Stimulated activated CD4-positive, alpha-beta T cell treated with anti-CD3 and anti-CD28 coated beads, Interleukin-1b, Interleukin-23, amount 100 ng/mL, for 4 hours (primary cell): ENCODE measurements around the gene RFC2.
A peak's percentile ranks its signal among the peaks of the same experiment; 100 is the strongest.
"Not testable (repeated sequence)": the region's sequence is repeated elsewhere in the genome, so short reads cannot be mapped to it uniquely, and the experiment has no call there.

ENCODE experiments used
- DNase-seq, 2 donors: peaks; one replicate each; pipeline ENCODE4 v3.0.0-alpha.2; 2020; ENCODE audit warnings: low read depth in 2 of 2

Gene RFC2

DNA sequence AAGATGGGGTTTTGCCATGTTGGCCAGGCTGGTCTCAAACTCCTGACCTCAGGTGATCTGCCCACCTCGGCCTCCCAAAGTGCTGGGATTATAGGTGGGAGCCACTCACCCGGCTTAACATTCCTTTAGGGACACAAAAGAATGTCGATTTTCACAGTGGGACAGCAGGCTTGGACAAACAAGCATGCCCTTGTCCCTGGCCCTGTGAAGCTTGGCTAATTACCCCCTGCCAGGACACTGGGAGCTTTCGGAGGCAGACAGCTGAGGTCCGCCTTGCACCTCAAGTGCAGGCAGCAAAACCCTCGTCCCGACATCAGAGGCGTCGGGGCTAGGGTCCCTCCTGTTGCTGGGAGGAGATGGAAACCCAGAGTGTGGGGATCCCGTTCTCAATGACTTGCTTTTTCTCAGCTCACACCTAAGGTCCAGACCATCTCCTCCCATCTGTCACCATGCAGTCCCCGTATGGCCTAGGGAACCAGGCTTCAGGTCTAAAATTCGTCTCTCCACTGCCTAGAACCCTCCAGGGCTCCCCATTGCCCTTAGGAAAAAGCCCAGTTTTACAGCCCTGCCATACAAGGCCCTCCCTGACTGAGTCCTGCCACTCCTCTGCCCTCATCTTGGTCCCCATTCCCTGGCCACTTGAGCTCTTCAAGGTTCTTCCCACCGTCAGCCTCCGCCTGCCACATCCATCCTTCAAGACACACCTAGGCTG, 28.7 kb upstream of the RFC2 start:
- no peak for DNase-seq

DNA sequence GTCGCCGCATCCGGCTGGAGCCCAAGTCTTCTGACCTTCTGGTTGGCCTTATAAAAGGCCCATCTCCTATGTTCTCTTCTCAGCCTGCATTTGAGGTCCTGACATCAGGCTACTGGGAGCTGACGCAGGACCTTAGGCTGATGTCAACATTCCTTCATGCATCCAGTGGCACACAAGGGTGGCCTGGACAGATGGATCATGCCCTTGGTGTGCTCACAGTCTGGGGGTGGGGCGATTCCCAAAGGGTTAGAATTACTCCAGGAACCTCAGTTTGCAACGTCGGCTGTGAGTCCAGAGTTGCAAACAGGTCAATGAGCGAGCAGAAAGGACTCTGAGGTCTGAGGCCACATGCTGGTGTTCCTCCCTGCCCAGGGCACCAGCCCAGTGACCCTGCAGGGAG, 26.8 kb upstream of the RFC2 start:
- no peak for DNase-seq

DNA sequence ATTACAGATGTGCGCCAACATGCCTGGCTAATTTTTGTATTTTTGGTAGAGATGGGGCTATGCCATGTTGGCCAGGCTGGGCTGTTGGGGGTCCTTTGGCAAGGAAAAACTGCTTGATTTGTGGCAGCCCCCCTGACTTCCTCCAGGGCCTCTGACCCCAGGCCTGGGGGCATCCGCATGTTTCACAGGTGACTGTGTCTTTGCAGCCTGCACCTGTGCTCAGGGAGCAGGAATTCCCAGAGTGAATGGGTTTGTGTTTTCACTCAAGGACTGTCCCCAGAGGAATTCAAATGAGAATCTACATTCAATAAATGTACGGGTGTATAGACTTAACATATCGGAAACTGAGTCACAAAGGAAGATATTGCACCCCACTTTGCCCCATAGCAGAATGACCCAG, 23.4 kb upstream of the RFC2 start:
- DNase-seq = no peak

DNA sequence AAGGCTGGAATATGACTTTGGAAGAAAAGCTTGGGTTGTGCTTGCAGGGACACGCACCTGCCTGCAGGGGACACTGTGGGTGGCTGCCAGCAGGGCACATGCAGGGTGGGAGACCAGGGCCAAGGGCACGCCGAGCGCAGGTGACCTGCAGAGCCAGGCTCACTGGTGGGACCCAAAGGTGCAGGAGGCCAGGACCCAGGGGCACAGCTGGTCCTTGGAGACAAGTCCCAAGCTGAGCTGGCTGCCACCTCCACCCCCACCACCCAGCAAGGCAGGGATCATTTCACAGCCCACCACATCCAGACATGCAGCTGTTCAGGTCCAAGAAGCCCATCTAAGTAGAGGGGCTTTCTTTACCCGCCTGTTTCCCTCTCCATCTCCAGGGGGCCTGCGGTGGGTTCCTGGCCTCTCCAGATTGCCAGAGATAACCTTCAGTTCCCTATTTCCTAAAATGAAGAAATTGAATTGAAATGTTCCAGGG, 21.2 kb upstream of the RFC2 start:
- no peak for DNase-seq

DNA sequence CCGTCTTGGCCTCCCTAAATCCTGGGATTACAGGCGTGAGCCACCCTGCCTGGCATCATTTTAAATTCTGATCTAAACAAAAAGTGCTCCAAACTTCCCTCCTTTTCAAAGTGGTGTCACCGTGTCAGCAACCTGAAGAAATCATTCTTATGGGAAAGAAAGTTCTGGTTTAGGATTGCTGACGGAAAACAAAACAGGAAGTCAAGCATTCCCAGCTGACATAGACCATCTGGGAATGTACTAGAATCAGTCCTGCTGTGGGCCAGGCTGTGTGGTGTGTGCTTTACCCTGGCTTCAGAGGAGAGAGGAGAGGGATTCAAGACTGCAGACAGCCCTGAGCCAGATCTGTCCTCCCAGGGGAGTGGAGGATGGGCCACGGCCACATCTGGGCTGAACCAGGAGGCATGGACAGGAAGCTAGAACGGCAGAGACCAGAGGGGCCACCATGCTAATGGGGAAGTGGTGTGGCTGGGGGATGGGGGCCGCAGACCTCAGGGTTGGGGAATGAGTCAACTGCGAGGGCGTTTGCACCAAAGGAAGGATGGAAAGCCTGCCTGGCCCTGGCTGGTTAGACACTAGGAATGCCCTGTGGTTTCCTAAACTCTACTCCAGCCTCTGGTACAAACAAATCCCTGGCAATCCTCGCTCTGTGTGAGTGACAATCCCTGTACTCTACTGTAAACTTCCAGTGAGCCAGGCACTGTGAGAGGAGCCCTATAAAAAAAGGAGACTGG, 18.3 kb upstream of the RFC2 start:
- DNase-seq = no peak

DNA sequence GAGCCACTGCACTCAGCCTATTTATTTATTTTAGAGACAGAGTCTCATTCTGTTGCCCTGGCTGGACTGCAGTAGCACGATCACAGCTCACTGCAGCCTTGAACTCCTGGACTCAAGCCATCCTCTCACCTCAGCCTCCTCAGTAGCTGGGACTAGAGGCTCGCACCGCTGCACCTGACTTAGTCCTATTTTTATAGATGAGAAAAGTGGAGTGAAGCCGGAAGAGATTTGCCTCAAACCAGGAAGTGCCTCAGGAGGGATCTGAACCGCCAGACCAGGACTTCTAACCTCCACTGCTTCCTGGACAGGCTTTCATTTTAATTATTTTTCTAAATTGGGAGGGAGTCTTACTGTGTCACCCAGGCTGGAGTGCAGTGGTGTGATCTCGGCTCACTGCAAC, 17.5 kb upstream of the RFC2 start:
- DNase-seq = no peak

DNA sequence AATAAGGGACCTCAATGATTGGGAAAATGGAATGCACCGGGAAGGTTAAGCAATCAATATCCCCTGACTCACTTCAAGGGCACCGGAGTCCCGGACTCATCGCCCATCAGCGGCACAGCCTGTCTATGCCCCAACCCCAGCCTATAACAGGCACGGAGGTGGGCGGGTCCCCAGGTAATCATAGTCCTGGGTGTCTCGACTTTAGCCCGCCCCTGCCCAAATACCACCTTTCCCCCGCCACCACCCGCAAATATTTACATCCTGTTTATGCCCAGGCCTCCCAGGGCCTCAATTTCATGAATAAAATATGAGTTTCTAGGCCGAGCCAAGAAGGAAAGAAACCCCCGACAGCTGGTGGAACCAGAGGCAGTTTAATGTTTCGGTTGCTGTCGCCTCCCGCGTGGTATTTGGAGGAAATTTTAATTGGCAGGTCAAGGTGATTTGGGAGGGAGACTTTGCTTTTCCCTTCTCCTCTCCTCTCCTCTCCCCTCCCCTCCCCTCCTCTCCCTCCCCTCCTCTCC, 15.6 kb upstream of the RFC2 start:
- peak; percentile 40 to 41 for DNase-seq

DNA sequence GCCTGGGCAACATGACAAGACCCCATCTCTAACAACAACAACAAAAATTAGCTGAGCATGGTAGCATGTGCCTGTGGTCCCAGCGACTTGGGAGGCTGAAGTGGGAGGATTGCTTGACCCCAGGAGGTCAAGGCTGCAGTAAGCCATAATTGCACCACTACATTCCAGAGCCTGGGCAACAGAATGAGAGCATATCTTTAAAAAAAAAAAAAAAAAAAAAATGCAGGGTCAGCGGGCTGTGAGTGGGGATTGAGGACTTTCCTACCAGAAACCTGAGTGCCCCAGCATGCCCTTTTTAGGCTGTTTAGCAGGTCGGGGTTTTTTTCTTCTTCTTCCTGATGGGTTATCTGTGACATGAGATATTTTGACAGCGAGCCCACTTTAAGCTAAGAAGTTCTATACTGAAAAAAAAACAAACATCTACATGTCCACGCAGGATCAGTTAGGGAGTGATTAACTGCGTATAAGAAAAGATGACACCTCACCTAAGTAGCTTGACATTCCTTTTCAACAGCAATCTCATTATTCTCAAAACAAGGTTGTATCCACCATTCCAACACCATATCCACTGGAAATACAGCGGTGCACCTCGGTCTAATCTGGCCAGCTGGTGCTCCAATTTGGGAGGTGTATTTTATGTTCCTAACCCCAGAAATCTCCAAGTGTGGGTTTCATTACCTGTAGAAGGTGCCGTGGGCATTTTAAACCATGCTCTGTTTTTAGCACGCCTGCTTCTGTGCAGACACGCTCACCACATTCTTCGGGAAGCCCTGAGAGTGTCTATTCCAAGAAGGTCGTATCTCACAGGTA, 13.8 kb upstream of the RFC2 start:
- no peak for DNase-seq

DNA sequence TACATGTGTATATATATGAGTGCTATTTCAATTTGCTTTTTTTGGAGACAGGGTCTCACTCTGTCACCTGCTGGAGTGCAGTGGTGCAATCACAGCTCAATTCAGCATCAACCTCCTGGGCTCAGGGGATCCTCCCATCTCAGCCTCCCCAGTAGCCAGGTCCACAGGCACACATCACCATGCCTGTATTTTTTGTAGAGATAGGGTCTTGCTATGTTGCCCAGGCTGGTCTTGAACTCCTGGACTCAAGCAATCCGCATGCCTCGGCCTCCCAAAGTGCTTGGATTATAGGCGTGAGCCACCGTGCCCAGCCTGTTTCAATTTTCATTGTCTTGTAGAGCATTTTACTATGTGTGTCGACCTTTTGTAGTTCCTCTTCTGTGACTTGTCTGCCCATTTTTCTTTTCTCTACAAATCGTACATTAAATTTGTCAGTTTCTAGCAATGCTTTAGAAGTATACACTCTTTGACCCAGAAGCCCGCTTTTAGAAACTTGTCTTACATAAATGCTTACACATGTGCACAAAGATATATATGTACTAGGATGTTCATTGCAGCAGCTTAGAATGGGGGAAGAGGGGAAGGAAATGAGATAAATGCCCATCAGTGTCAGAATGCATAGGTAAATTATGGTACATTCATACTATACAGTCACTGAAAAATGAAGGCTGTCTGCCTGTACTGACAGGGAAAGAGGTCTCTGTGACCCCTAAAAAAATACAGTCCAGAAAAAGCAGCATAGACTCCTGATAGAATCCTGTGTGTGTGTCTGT, 12.2 kb upstream of the RFC2 start:
- no peak for DNase-seq

DNA sequence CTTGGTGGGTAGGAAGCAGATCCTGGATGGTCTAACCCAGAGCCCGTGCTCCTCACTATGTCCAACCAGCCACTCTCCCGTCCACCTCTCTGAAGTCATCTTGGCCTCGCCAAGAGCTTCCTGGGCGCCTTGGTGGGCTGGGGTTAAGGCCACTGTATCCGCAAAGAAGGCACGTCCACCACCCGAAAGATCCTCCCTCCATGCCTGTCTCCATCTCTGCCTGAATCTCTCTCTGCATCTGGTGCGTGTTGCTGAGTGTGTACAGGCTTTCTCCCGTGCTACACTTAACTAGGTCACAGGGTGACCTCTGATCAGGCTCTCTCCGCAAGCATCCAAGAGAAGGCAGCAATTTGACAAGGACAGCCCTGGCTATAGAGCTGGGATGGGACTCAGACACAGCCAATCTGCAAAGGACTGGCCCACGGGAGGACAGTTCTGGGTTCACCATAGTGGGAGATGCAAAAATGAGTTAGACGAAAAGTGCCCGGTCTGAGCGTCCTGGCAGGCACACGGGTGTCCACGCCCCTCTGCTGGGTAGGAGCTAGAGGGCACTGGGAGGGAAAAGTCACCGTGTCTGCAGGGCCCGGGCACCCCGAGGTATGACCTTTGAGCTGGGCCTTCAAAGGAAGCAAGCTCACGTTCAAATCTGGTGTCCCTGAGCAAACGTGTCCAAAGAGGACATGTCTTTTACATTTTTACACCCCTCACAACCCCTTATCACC, 9.4 kb upstream of the RFC2 start:
- no peak for DNase-seq

DNA sequence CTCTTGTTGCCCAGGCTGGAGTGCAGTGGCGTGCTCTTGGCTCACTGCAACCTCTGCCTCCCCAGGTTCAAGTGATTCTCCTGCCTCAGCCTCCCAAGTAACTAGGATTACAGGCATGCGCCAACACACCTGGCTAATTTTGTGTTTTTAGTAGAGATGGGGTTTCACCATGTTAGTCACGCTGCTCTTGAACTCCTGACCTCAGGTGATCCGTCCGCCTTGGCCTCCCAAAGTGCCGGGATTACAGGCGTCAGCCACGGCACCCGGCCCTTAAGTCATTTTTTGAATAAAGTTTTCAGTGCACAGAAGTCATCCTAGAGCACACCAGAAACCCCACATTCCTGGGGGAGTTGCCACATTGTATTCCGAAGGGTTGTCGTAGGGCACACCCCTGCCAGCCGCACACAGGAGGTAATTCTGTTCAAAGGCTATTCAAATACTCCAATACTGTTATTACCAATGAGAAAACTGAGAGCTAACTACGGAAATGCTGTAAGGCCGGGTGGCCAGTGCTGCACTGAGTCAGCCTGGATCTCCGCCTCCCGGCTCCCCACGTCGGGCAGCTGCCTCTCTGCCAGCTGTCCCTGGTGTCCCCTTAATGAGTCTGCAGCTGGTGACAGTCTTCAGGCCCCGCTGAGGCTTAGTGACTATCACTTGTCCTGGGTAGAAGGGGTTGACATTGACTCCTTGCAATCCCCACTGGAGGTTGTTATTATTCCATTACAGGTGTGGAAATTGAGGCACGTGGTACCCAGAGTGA, 8.6 kb upstream of the RFC2 start:
- DNase-seq = no peak

DNA sequence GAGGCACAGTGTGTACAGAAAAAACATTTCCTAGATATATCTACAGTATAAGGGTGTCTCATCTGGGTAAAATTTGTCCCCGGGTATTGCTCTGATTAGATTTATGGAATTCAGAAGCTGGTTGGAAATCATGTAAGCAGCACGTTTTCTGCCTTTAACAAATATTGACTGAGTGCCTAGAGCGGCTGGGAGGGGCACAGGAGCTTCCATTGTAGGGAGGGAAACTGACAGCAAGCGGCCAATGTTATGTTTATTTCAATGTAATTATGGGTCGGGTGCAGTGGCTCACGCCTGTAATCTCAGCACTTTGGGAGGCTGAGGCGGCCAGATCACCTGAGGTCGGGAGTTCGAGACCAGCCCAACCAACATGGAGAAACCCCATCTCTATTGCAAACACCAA, 4.4 kb upstream of the RFC2 start:
- no peak for DNase-seq

DNA sequence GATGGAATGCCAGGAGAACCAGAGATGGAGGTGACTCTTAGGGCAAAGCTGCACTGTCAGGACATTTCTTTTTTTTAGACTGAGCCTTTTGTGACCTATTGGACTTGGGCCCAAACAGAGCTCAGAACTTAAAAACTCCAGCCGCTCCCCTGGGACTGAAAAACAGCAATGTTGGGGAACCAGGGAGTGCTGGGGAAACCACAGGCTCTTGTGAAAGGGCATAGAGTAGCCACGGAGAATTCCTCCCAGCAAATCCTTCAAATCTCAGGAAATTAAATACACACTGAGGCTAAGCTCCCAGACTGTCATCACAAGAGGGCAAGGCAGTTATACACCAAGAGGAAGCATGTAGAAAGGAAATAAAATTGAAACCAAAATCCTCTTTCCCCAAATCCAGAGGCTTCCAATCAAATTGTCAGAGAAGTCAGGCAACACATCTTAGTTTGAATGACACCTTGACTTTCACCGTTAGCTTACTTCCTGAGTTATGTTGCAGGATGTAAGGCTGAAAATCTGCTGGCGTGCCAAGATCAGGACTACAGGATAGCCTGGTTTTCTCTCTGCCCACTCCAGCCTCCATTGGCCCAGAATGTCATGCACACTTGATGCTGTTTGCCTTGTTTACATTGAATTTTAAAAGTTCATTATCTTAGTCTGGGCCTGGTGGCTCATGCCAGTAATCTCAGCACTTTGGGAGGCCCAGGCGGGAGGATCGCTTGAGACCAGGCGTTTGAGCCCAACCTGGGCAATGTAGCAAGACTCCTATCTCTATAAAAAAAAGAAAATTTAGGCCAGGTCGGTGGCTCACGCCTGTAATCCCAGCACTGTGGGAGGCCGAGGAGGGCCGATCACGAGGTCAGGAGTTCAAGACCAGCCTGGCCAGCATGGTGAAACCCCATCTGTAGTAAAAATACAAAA, 2.6 kb upstream of the RFC2 start:
- DNase-seq = no peak

DNA sequence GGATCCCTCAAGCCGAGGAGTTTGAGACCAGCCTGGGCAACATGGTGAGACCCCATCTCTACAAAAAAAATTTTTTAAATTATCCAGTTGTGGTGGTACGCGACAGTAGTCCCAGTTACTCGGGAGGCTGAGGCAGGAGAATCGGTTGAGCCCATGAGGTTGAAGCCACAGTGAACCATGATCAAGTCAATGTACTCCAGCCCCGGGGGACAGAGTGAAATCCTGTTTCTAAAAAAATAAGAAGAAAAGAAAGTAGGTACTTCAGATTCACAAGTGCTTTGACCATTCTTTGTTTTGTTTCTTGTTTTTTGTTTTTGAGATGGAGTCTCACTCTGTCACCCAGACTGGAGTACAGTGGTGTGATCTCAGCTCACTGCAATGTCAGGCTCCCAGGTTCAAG, 1.3 kb upstream of the RFC2 start:
- DNase-seq = not testable (repeated sequence)

DNA sequence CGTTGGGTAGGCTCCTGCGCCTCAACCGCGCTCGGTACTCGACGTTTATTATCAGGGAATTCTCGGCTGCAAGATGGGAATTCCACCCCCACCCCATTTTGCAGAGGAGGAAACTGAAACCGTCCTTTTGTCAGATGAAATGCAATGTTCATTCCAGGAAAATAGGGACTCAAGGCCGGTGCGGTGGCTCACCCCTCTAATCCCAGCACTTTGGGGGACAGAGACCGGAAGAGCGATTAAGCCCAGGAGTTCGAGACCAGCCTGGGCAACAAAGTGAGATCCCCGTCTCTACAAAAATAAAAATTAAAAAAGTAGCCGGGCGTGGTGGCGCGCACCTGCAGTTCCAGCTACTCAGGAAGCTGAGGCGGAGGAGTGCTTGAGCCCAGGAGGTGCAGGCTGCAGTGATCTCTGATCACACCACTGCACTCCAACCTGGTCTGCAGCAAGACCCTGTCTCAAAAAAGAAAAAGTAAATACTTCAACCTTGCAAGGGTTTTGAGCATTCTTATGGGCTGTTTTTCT, 720 bp upstream of the RFC2 start:
- DNase-seq = no peak

DNA sequence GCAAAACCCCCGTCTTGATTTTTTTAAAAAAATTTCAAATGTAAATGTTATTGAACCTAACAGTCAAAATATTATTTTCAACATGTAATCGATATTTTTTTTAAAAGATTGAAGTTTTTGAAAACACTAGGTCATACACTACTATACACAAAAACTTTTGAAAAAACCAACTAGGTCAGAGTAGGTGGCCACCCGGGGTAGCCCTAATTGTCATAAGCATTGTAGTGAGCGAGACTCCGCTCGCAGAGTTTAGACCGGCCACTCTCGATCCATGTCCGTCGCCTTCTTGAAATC, 417 bp downstream of the RFC2 start:
- DNase-seq = no peak

DNA sequence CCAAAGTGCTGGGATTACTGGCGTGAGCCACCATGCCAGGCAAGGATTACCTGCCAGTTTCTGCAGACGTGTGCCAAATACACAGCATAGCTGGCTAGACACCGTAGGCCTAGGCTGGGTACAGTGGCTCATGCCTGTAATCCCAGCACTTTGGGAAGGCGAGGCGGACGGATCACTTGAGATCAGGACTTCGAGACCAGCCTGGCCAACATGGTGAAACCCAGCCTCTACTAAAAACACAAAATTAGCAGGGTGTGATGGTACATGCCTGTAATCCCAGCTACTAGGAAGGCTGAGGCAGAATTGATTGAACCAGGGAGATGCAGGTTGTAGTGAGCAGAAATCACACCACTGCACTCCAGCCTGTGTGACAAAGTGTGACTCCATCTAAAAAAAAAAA, 868 bp downstream of the RFC2 start:
- no peak for DNase-seq

DNA sequence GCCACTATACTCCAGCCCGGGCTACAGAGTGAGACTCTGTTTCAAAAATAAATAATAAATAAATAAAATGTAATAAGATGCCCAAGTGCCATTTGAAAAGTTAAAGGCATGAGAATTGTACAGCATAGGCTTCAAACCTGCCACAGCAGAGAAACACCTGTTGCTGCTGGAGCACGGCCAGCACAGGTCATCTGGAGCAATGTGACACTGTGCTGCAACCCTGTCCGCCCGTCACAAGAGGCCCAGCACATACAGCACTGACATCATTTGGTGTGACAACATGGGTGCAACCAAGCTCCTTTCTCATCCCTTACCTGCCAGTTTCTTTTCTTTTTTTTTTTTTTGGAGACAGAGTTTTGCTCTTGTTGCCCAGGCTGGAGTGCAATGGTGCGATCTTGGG, 1.3 kb downstream of the RFC2 start:
- DNase-seq = no peak

DNA sequence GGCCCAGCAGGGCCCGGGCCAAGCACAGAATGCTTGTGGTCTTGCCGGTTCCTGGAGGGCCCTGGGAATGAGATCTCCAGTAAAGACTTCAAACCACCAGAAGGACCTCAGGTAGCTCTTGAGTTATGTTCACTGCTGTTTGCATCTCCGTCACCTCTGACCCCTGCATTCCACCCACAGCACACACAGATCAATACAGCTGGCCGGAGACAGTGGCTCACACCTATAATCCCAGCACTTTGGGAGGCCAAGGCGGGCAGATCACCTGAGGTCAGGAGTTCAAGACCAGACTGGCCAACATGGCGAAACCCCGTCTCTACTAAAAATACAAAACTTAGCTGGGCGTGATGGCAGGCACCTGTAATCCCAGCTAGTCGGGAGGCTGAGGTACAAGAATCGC, 5.1 kb downstream of the RFC2 start:
- DNase-seq = not testable (repeated sequence)
